Measurements from ENCODE around the gene SLC25A13.

- TF ChIP-seq CTCF (IDR thresholded peaks at IDR 0.05) (no peak), POLR2A (IDR thresholded peaks at IDR 0.05) (no peak)
These were observed 55.3 kb downstream of the SLC25A13 start for GRCh38 chr7:96266580-96266979.
